Measurements from ENCODE around the gene LHX3.

LHX3 gene

DNA sequence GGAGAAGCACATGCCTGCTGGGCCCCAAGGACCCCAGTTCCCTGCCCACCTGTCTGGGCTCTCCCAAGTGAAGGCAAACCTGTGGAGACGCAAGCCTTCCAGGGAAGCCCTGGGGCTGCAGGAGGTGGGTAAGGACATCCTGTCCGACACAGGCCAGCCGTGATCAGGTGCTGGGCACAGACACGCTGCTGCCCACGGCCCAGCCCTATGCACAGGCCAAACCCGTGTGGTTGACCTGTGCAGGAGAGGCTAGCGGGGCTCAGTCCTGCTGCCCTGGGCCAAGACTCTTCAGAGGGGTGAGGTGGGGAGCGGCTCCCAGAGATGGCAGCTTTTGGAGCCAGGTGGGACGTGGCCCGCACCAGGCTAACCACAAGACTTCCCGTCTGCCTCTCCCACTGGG is 14.3 kb downstream of the LHX3 start:
- no peak for DNase-seq (ENCODE audit: low read depth)
- H3K4me3 ChIP-seq (ENCODE audit: low read length) = no peak overlapping the region
- TF ChIP-seq, protein P1, sequence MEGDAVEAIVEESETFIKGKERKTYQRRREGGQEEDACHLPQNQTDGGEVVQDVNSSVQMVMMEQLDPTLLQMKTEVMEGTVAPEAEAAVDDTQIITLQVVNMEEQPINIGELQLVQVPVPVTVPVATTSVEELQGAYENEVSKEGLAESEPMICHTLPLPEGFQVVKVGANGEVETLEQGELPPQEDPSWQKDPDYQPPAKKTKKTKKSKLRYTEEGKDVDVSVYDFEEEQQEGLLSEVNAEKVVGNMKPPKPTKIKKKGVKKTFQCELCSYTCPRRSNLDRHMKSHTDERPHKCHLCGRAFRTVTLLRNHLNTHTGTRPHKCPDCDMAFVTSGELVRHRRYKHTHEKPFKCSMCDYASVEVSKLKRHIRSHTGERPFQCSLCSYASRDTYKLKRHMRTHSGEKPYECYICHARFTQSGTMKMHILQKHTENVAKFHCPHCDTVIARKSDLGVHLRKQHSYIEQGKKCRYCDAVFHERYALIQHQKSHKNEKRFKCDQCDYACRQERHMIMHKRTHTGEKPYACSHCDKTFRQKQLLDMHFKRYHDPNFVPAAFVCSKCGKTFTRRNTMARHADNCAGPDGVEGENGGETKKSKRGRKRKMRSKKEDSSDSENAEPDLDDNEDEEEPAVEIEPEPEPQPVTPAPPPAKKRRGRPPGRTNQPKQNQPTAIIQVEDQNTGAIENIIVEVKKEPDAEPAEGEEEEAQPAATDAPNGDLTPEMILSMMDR (conservative IDR thresholded peaks at IDR 0.05; ENCODE audit: low read length) = no peak

GRCh38 chr9:136190237-136190601 is 14.7 kb downstream of the LHX3 start:
- TF ChIP-seq, protein P1 (conservative IDR thresholded peaks at IDR 0.05; ENCODE audit: low read length) = no peak
- no peak overlapping the region for H3K4me3 ChIP-seq (ENCODE audit: low read length)
- DNase-seq (ENCODE audit: low read depth) = no peak

GRCh38 chr9:136189394-136190236 is 15.3 kb downstream of the LHX3 start:
- TF ChIP-seq, protein P1 (conservative IDR thresholded peaks at IDR 0.05; ENCODE audit: low read length) = no peak
- DNase-seq (ENCODE audit: low read depth) = no peak

GRCh38 chr9:136187683-136188586 is 17.0 kb downstream of the LHX3 start:
- no peak for DNase-seq (ENCODE audit: low read depth)
- TF ChIP-seq, protein P1 (conservative IDR thresholded peaks at IDR 0.05; ENCODE audit: low read length) = no peak
- no peak overlapping the region for H3K4me3 ChIP-seq (ENCODE audit: low read length)

More at GRCh38 chr9:136189394-136190236, 15.3 kb downstream of the LHX3 start:
- no peak overlapping the region for H3K4me3 ChIP-seq (ENCODE audit: low read length)

- H3K4me3 ChIP-seq (ENCODE audit: low read length) = no peak overlapping the region
- TF ChIP-seq, protein P1 (conservative IDR thresholded peaks at IDR 0.05; ENCODE audit: low read length) = no peak
- DNase-seq (ENCODE audit: low read depth) = no peak
Measured at GRCh38 chr9:136187197-136187596, 17.7 kb downstream of the LHX3 start.

DNA sequence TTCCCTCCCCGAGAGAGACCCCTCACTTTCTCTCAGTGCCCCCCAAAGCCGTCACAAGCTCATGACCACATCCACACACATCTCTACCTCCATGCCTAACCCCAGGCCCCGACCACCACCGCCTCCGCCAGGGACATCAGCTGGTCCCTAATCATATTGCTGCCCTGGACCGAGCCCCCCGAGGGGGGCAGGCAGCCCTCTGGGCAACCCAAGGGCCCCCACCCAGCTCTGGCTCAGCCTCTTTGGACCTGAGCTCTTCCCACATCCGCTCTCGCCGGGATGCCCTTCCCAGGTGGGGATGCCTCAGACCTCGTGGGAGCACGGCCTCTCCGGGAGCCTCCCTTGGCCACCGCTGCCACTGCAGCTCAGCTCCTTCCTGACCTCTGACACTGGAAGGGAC is 18.5 kb downstream of the LHX3 start:
- no peak for DNase-seq (ENCODE audit: low read depth)
- TF ChIP-seq, protein P1 (conservative IDR thresholded peaks at IDR 0.05; ENCODE audit: low read length) = no peak
- H3K4me3 ChIP-seq (ENCODE audit: low read length) = no peak overlapping the region

All from AG10803 (cell line).